ENCODE data around the gene MAGI2. TPM values are rescaled to one million over a fixed set of nuclear protein-coding genes. Genes with fewer than 3 reads are reported as not detected.

The MAGI2 gene
- total RNA-seq, 1 experiment from 2014 or later = 0.25 TPM

GRCh38 chr7:78703391-78703790, 750.1 kb downstream of the MAGI2 start:
- H3K36me3 ChIP-seq (ENCODE audit: control insufficient read depth, insufficient read depth, low read length) = no peaks in the 10 kb centered on the region
- Mint-ChIP-seq H3K4me1 (ENCODE audit: low read depth, unreplicated experiment) (no peaks in the 10 kb centered on the region), H3K36me3 (ENCODE audit: insufficient read depth, unreplicated experiment) (no peaks in the 10 kb centered on the region), H3K27ac (ENCODE audit: unreplicated experiment) (no peak overlapping the region), H3K4me3 (ENCODE audit: unreplicated experiment) (no peak overlapping the region), H3K9me3 (ENCODE audit: unreplicated experiment) (no peaks in the 10 kb centered on the region), H3K27me3 (ENCODE audit: insufficient read depth, unreplicated experiment) (no peaks in the 10 kb centered on the region)
- ChIA-PET CTCF (no interaction called here), POLR2A (no interaction called here)
- TF ChIP-seq, protein P1, sequence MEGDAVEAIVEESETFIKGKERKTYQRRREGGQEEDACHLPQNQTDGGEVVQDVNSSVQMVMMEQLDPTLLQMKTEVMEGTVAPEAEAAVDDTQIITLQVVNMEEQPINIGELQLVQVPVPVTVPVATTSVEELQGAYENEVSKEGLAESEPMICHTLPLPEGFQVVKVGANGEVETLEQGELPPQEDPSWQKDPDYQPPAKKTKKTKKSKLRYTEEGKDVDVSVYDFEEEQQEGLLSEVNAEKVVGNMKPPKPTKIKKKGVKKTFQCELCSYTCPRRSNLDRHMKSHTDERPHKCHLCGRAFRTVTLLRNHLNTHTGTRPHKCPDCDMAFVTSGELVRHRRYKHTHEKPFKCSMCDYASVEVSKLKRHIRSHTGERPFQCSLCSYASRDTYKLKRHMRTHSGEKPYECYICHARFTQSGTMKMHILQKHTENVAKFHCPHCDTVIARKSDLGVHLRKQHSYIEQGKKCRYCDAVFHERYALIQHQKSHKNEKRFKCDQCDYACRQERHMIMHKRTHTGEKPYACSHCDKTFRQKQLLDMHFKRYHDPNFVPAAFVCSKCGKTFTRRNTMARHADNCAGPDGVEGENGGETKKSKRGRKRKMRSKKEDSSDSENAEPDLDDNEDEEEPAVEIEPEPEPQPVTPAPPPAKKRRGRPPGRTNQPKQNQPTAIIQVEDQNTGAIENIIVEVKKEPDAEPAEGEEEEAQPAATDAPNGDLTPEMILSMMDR (IDR thresholded peaks at IDR 0.05; ENCODE audit: insufficient read depth in 1 of 2, low read depth in 1 of 2, low read length in 1 of 2, severe bottlenecking in 1 of 2, unreplicated experiment in 1 of 2) = no peak
- BruUV-seq (replicated peaks) = no TSS peak
- no peaks in the 10 kb centered on the region for H3K9me3 ChIP-seq
- no peaks in the 10 kb centered on the region for H3K27me3 ChIP-seq (replicated peaks; ENCODE audit: control insufficient read depth, insufficient read depth, low read length)
- no peaks in the 10 kb centered on the region for H3K4me1 ChIP-seq
- no peak for DNase-seq
- intact Hi-C loops (cut with micrococcal nuclease; ENCODE audit: unreplicated experiment) = no loop called here
- H3K4me3 ChIP-seq (ENCODE audit: low read depth, low read length) = no peak overlapping the region

GRCh38 chr7:78702770-78703169, 750.7 kb downstream of the MAGI2 start:
- no peaks in the 10 kb centered on the region for H3K9me3 Mint-ChIP-seq (ENCODE audit: unreplicated experiment)
- TF ChIP-seq, protein P1 (IDR thresholded peaks at IDR 0.05; ENCODE audit: insufficient read depth in 1 of 2, low read depth in 1 of 2, low read length in 1 of 2, severe bottlenecking in 1 of 2, unreplicated experiment in 1 of 2) = no peak
- POLR2A ChIA-PET = no interaction called here
- H3K27me3 Mint-ChIP-seq (ENCODE audit: insufficient read depth, unreplicated experiment) = no peaks in the 10 kb centered on the region
- Histone ChIP-seq H3K36me3 (ENCODE audit: control insufficient read depth, insufficient read depth, low read length) (no peaks in the 10 kb centered on the region), H3K9me3 (no peaks in the 10 kb centered on the region), H3K4me1 (no peaks in the 10 kb centered on the region), H3K27me3 (replicated peaks; ENCODE audit: control insufficient read depth, insufficient read depth, low read length) (no peaks in the 10 kb centered on the region), H3K4me3 (ENCODE audit: low read depth, low read length) (no peak overlapping the region)
- no TSS peak for BruUV-seq (replicated peaks)
- no peak overlapping the region for H3K4me3 Mint-ChIP-seq (ENCODE audit: unreplicated experiment)
- H3K4me1 Mint-ChIP-seq (ENCODE audit: low read depth, unreplicated experiment) = no peaks in the 10 kb centered on the region
- CTCF ChIA-PET = no interaction called here
- H3K36me3 Mint-ChIP-seq (ENCODE audit: insufficient read depth, unreplicated experiment) = no peaks in the 10 kb centered on the region
- intact Hi-C loops (cut with micrococcal nuclease; ENCODE audit: unreplicated experiment) = no loop called here
- no peak for DNase-seq
- no peak overlapping the region for H3K27ac Mint-ChIP-seq (ENCODE audit: unreplicated experiment)

DNA sequence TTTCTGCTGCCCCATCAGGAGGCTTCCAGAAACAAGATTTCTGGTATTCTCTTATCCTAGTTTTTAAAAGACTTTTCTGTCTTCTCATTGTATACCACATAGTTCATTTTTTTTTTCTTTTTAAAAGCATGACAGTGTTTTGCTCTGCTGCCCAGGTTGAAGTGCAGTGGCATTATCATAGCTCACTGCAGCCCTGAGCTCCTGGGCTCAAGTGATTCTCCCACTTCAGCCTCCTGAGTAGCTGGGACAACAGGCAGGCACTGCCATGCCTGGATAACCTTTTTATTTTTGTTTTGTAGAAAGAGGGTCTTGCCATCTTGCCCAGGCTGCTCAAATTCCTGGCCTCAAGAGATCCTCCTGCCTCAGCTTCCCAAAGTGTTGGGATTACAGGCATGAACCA, 757.6 kb downstream of the MAGI2 start:
- Histone ChIP-seq H3K36me3 (ENCODE audit: control insufficient read depth, insufficient read depth, low read length) (no peaks in the 10 kb centered on the region), H3K9me3 (no peaks in the 10 kb centered on the region), H3K27me3 (replicated peaks; ENCODE audit: control insufficient read depth, insufficient read depth, low read length) (no peaks in the 10 kb centered on the region), H3K4me3 (ENCODE audit: low read depth, low read length) (no peak overlapping the region), H3K4me1 (no peaks in the 10 kb centered on the region)
- H3K4me3 Mint-ChIP-seq (ENCODE audit: unreplicated experiment) = no peak overlapping the region
- no peaks in the 10 kb centered on the region for H3K36me3 Mint-ChIP-seq (ENCODE audit: insufficient read depth, unreplicated experiment)
- DNase-seq = no peak
- BruUV-seq (replicated peaks) = no TSS peak
- H3K9me3 Mint-ChIP-seq (ENCODE audit: unreplicated experiment) = no peaks in the 10 kb centered on the region
- H3K27ac Mint-ChIP-seq (ENCODE audit: unreplicated experiment) = no peak overlapping the region
- ChIA-PET POLR2A (no interaction called here), CTCF (no interaction called here)
- intact Hi-C loops (cut with micrococcal nuclease; ENCODE audit: unreplicated experiment) = no loop called here
- TF ChIP-seq, protein P1 (IDR thresholded peaks at IDR 0.05; ENCODE audit: insufficient read depth in 1 of 2, low read depth in 1 of 2, low read length in 1 of 2, severe bottlenecking in 1 of 2, unreplicated experiment in 1 of 2) = no peak
- H3K4me1 Mint-ChIP-seq (ENCODE audit: low read depth, unreplicated experiment) = no peaks in the 10 kb centered on the region
- H3K27me3 Mint-ChIP-seq (ENCODE audit: insufficient read depth, unreplicated experiment) = peaks cover 3% of the 10 kb centered on the region
